Mucosa of rectum (tissue), 2 donors: ENCODE data around the gene VDAC1.

Source experiments
- H3K27ac ChIP-seq, 2 donors: one replicate each; pipeline ENCODE4 v1.7.0; 2013; ENCODE audit warnings: inconsistent platforms in 2 of 2, low read depth in 2 of 2, low read length in 2 of 2
- H3K27me3 ChIP-seq, 2 donors: one replicate each; pipeline ENCODE4 v1.7.0; 2013; ENCODE audit warnings: low read length in 2 of 2; ENCODE audit not compliant: control insufficient read depth in 2 of 2, insufficient read depth in 2 of 2
- H3K36me3 ChIP-seq, 2 donors: one replicate each; pipeline ENCODE4 v1.7.0; 2013; ENCODE audit warnings: low read length in 2 of 2; ENCODE audit not compliant: control insufficient read depth in 2 of 2, insufficient read depth in 2 of 2
- H3K4me1 ChIP-seq, 2 donors: one replicate each; pipeline ENCODE4 v1.7.0; 2013; ENCODE audit warnings: low read length in 2 of 2, mild to moderate bottlenecking in 1 of 2; ENCODE audit not compliant: control insufficient read depth in 2 of 2, insufficient read depth in 2 of 2
- H3K4me3 ChIP-seq, 2 donors: one replicate each; pipeline ENCODE4 v1.7.0; 2013; ENCODE audit warnings: low read length in 2 of 2
- H3K9ac ChIP-seq, 2 donors: one replicate each; pipeline ENCODE4 v1.7.0; 2013; ENCODE audit warnings: low read length in 2 of 2, low read depth in 1 of 2, mild to moderate bottlenecking in 1 of 2
- H3K9me3 ChIP-seq, 2 donors: one replicate each; pipeline ENCODE4 v1.7.0; 2013; ENCODE audit warnings: low read length in 2 of 2; ENCODE audit not compliant: control insufficient read depth in 2 of 2
- donor health status: healthy.
- donor health status: Normal muscosa, but diverticular disease.

Gene VDAC1

GRCh38 chr5:133995341-133995740 is 9.4 kb downstream of the VDAC1 start:
- Histone ChIP-seq H3K36me3 (peaks cover 10 to 12% of the 10 kb centered on the region in 2 donors), H3K27ac (no peak overlapping the region), H3K9me3 (no peaks in the 10 kb centered on the region), H3K9ac (no peak overlapping the region), H3K4me3 (no peak overlapping the region), H3K27me3 (no peaks in the 10 kb centered on the region), H3K4me1 (peaks cover 16 to 28% of the 10 kb centered on the region in 2 donors)

- no peak overlapping the region for H3K27ac ChIP-seq
- peaks cover 16 to 24% of the 10 kb centered on the region in 2 donors for H3K4me1 ChIP-seq
- no peak overlapping the region for H3K4me3 ChIP-seq
- H3K27me3 ChIP-seq: no peaks in the 10 kb centered on the region
- no peaks in the 10 kb centered on the region for H3K9me3 ChIP-seq
- no peak overlapping the region for H3K9ac ChIP-seq
- H3K36me3 ChIP-seq: peaks cover 13% of the 10 kb centered on the region in 2 donors
Observed at GRCh38 chr5:133994990-133995333, 9.8 kb downstream of the VDAC1 start.

GRCh38 chr5:133994297-133994989 is 10.3 kb downstream of the VDAC1 start:
- H3K36me3 ChIP-seq: peaks cover 14 to 15% of the 10 kb centered on the region in 2 donors
- H3K4me1 ChIP-seq: peaks cover 16 to 19% of the 10 kb centered on the region in 2 donors
- no peaks in the 10 kb centered on the region for H3K27me3 ChIP-seq
- H3K9me3 ChIP-seq: no peaks in the 10 kb centered on the region
- no peak overlapping the region for H3K27ac ChIP-seq
- H3K9ac ChIP-seq: no peak overlapping the region
- H3K4me3 ChIP-seq: no peak overlapping the region

GRCh38 chr5:133993185-133993936 is 11.4 kb downstream of the VDAC1 start:
- no peaks in the 10 kb centered on the region for H3K27me3 ChIP-seq
- no peak overlapping the region for H3K4me3 ChIP-seq
- H3K9ac ChIP-seq: no peak overlapping the region
- no peaks in the 10 kb centered on the region for H3K9me3 ChIP-seq
- peaks cover 19 to 21% of the 10 kb centered on the region in 2 donors for H3K36me3 ChIP-seq
- H3K4me1 ChIP-seq: peaks cover 16 to 19% of the 10 kb centered on the region in 2 donors
- no peak overlapping the region for H3K27ac ChIP-seq

- Histone ChIP-seq H3K27ac (no peak overlapping the region), H3K4me1 (peaks cover 16 to 19% of the 10 kb centered on the region in 2 donors), H3K36me3 (peaks cover 24 to 26% of the 10 kb centered on the region in 2 donors), H3K9ac (no peak overlapping the region), H3K4me3 (no peak overlapping the region), H3K27me3 (no peaks in the 10 kb centered on the region), H3K9me3 (no peaks in the 10 kb centered on the region)
Observed at GRCh38 chr5:133992429-133993155, 12.2 kb downstream of the VDAC1 start.

- Histone ChIP-seq H3K4me1 (peaks cover 16 to 19% of the 10 kb centered on the region in 2 donors), H3K27ac (no peak overlapping the region), H3K27me3 (no peaks in the 10 kb centered on the region), H3K9me3 (no peaks in the 10 kb centered on the region), H3K36me3 (peaks cover 35 to 38% of the 10 kb centered on the region in 2 donors), H3K9ac (no peak overlapping the region), H3K4me3 (no peak overlapping the region)
Observed at GRCh38 chr5:133991171-133991910, 13.4 kb downstream of the VDAC1 start.

- Histone ChIP-seq H3K36me3 (peaks cover 41 to 47% of the 10 kb centered on the region in 2 donors), H3K9ac (no peak overlapping the region), H3K27me3 (no peaks in the 10 kb centered on the region), H3K4me1 (peaks cover 9 to 13% of the 10 kb centered on the region in 2 donors), H3K27ac (no peak overlapping the region), H3K9me3 (no peaks in the 10 kb centered on the region), H3K4me3 (no peak overlapping the region)
Observed at GRCh38 chr5:133990396-133990795, 14.4 kb downstream of the VDAC1 start.

- Histone ChIP-seq H3K36me3 (peaks cover 57 to 59% of the 10 kb centered on the region in 2 donors), H3K27me3 (no peaks in the 10 kb centered on the region), H3K9me3 (no peaks in the 10 kb centered on the region), H3K27ac (no peak overlapping the region), H3K4me1 (no peaks in the 10 kb centered on the region), H3K4me3 (no peak overlapping the region), H3K9ac (no peak overlapping the region)
Observed at GRCh38 chr5:133985540-133986180, 19.1 kb downstream of the VDAC1 start.

GRCh38 chr5:133983674-133984073 is 21.1 kb downstream of the VDAC1 start:
- H3K4me1 ChIP-seq: no peaks in the 10 kb centered on the region
- H3K9me3 ChIP-seq: no peaks in the 10 kb centered on the region
- no peak overlapping the region for H3K4me3 ChIP-seq
- no peak overlapping the region for H3K9ac ChIP-seq
- H3K27ac ChIP-seq: no peak overlapping the region
- H3K36me3 ChIP-seq: peaks cover 50 to 54% of the 10 kb centered on the region in 2 donors
- no peaks in the 10 kb centered on the region for H3K27me3 ChIP-seq
